Activated CD4-positive, CD25-positive, alpha-beta regulatory T cell (primary cell): ENCODE results near the gene LKAAEAR1.

ENCODE experiments used
- DNase-seq, 4 experiments: peaks; one replicate each; lab custom pipeline; 2025; lab: John Stamatoyannopoulos, UW

The LKAAEAR1 gene

GRCh38 chr20:64110411-64111068, 26.3 kb upstream of the LKAAEAR1 start:
- no peak for DNase-seq

- DNase-seq: no peak
Observed at GRCh38 chr20:64109831-64110391, 25.7 kb upstream of the LKAAEAR1 start.

- DNase-seq: no peak
Observed at GRCh38 chr20:64108731-64109681, 24.8 kb upstream of the LKAAEAR1 start.

- DNase-seq: no peak
Observed at GRCh38 chr20:64107736-64108457, 23.7 kb upstream of the LKAAEAR1 start.

DNA sequence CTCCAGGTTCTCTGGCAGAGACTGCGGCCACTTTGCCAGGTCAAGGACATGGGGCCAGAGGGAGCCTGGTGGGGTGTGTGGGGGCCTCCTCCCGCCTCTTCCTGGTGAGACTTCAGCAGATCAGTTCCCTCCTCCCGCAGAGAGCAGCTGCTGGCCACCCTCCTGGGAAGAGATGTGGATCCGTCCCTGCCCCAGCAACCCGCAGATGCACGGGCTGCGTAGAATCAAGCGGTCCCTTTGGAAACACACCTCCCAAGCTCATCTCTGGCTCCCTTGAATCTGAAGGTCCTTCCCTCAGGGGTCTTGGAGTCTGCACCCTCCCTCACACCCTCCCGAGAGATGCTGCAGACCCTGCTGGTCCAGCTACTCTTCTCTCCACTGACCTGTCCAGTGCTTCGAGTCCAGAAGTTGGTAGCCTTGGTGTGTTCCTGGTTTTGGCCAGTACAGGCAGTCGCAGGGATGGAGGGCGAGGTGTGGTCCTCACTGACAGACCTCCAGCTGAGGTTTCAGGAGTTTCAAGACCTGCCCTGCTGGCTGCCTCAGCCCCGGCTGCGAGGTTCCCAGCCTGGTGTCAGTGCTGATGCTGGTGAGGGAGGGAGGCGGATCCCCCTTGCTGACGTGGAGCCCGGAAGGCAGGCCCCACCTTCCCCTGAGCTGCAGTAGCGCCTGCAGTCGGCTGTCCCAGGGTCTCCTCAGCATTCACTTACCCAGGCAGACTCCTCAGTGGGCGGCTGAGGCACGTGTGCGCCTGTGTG, 23.0 kb upstream of the LKAAEAR1 start, which contains the start of gene NPBWR2:
TSS of gene NPBWR2 (minus strand) at position 585 of the 755 bp plus-strand sequence. CDS start 734 bp downstream, outside the sequence.
- no peak for DNase-seq

- DNase-seq: no peak
Observed at GRCh38 chr20:64106435-64106961, 22.3 kb upstream of the LKAAEAR1 start.

DNA sequence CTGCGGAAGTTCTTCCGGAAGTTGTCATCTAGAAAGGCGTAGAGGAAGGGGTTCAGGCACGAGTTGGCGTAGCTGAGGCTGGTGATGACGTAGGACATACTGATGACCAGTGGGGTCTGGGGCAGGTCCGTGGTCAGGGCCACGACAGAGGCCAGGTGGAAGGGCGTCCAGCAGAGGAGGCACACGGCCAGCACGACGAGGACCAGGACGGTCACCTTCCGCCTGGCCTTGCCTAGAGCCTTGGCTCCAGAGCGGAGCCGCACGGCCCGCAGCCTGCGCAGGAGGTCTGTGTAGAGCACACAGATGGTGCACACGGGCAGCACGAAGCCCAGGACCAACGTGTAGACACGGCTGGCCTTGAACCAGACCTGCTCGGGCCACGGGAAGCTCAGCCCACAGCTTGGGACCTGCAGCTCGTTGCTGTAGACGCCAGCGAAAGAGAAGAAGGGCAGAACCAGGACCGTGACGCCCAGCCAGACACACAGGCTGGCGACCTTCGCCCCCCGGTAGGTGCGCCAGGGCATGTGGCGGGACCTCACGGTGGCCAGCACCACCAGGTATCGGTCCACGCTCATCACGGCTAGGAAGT, 21.7 kb upstream of the LKAAEAR1 start:
- DNase-seq: no peak

GRCh38 chr20:64104667-64105451, 20.7 kb upstream of the LKAAEAR1 start:
- no peak for DNase-seq

GRCh38 chr20:64103871-64104666, 19.9 kb upstream of the LKAAEAR1 start:
- DNase-seq: no peak

DNA sequence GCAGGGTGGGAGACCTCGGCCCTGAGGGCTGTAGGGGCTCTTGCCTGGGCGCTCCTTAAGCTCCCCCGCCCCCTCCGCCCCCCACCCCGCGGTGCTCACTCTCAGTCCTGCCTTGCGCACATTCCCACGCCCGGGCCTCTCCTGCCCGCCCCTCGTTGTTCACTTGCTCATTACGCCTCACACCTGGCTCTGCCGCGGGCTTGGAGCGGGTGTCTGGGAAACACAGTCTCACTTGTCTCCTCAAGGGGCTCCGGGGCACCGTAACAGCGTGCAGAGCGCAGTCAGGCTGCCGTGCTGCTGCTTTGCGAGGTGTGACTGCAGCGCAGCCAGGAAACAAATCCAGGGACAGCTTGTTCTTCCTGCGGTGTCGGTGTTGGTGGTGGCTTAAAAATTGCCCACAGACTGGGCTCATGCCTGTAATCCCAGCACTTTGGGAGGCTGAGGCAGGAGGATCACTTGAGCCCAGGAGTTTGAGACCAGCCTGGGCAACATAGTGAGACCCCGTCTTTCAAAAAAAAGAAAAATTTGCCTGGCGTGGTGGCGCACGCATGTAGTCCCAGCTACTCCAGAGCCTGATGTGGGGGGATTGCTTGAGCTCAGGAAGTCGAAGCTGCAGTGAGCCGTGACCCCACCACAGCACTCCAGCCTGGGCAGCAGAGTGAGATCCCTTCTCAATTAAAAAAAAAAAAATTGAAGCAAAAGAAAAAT, 18.6 kb upstream of the LKAAEAR1 start:
- DNase-seq: no peak

DNA sequence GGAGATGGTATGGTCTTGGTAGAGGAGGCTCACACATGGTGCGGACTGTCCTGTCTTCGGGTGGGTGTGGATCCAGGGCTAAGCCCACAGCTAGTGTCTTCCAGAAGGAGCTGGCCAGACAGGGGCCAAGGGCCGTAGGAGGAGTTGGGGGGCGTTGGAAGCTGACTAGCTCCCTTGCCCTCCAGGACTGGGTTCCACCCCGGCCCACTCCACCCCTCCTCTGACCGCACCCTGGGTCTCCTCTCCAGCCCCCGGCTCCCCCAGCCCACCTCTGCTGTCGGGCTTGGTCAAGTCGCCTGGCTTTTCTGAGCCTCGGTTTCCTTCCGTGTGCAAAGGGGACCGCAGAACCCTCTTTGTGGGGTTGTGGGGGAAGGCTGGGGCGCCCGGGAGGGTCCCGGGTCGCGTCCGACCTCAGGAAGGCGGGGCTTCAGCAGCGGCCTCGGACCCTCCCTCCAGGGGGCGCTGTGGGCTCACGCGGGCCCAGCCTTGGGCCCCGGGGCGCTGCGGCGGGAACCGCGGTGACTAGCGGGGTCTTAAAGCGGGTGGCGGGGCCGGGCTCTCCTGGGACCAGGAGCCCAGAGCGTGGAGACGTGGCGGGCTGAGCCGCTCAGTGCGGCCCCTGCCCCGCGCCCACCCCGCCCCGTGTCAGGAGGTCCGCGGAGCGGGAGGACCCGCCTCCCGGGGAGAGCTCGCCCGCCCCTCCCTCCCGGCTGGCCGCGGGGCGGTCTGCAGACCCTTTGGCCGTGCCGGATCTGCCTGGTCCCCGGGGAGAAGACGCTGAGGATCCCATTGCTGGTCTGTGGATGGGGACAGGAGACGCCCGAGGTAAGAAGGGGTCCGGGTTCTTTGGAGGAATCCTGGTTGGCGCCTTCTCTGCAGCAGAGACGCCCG, 17.8 kb upstream of the LKAAEAR1 start:
- peak; percentile 50 to 59 (median 54) for DNase-seq

DNA sequence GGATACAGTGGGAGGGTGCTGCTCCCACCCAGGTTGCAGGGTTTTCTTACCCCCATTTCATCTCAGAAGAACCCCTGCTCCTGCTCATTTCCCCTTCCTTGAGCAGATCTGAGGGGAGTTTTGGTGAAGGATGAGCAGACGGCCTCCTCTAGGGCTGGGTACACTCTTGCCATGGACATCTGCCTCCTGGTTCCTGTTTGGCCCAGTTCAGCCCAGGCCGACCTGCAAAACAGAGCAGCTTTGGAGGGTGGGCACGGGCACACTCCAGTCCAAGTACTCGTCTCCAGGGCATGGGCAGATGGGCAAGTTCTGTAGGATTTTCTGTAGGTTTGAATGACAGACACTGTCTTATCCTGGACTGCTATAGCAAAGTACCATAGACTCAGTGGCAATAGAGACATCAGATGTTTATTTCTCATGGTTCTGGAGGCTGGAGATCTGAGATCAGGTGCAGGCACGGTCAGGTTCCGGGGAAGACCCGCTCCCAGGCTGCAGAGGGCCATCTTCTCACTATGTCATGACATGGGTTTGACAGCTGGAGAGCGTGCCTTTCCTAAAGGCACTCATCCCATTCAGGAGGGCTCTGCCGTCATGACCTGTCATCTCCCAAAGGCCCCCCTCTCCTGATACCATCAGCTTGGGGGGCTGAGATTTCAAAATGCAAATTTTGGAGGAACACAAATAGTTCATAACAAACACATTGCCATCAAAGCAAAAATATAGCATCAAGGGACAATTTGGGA, 16.9 kb upstream of the LKAAEAR1 start:
- no peak for DNase-seq

GRCh38 chr20:64100566-64100888, 16.3 kb upstream of the LKAAEAR1 start:
- DNase-seq: no peak

DNA sequence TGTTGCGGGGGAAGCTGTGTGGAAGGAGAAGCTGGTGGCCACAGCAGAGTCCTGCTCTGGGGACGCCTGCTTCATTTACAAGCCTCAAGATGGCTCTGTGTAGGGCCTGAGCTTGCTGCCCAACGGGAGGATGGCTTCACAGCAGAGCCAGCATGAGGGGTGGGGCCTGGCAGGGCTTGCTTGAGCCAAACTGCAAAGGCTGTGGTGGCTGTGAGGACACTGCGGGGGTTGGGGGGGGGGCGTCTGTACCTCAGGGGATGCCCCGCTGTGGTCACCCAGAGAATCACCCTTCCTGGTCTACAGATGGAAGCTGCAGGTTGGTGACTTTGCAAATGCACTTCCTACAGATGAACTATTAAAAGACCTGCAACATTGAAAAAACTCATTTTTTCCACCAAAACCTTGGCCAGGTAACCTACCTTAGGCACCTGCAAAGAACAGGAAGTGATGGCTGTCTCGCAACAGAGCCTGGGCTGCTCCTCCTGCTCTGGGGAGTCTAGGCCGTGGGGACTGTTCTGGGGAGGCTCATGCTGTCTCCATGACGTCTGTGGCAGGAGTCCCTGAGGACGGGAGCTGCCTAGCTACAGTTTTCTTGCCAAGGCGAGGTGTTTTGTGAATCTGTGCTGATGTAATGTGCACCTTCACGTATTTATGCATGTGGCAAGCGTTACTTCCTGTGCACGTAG, 15.8 kb upstream of the LKAAEAR1 start:
- DNase-seq: no peak

DNA sequence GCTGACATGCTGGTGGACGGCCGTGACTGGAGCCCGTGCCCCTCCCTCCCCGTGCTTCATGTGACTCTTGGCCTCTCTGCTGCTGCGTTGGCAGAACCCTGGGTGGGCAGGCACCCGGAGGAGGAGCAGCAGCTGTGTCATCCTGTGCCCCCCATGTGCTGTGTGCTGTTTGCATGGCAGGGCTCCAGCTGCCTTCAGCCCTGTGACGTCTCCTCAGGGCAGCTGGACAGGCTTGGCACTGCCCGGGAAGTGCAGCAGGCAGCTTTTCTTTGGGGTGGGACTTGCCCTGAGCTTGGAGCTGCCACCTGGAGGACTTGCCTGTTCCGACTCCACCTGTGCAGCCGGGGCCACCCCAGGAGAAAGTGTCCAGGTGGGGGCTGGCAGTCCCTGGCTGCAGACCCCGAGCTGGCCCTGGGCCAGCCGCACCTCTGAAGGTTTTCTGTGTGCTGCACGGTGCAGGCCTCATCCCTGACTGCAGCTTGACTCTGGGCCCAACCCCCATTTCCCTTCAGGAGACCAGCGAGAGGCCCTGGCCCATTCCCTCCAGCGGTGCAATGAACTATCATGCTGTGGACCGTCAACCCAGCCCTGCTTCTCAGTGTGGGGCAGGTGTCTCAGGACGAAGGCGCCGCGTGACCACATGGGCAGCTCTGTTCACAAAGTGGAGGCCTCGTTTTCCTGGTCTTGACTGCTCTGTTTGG, 15.0 kb upstream of the LKAAEAR1 start:
- no peak for DNase-seq
